Sigmoid colon (tissue), 4 donors: ENCODE results near the gene TMOD3.

Source experiments
- POLR2A ChIP-seq, 2 donors: fragments of 450-650 bp; IDR thresholded peaks; one replicate each; pipeline ENCODE4 v1.6.1; 2016; ENCODE audit warnings: antibody characterized with exemption in 2 of 2, mild to moderate bottlenecking in 2 of 2, moderate library complexity in 2 of 2
- POLR2AphosphoS5 ChIP-seq, 4 donors: sonication (generic); formaldehyde crosslinking; IDR thresholded peaks; one replicate each; pipeline ENCODE4 v1.6.1; 2017; ENCODE audit warnings: antibody characterized with exemption in 4 of 4
- TF ChIP-seq, protein P1 (sequence below), 4 experiments: fragments of 450-650 bp in 3 of 4; fragments of 200-600 bp in 1 of 4; IDR thresholded peaks; one replicate each; pipeline ENCODE4 v1.5.1; 2016 to 2019; ENCODE audit warnings: antibody characterized with exemption in 4 of 4, mild to moderate bottlenecking in 3 of 4, moderate library complexity in 2 of 4

DNA sequence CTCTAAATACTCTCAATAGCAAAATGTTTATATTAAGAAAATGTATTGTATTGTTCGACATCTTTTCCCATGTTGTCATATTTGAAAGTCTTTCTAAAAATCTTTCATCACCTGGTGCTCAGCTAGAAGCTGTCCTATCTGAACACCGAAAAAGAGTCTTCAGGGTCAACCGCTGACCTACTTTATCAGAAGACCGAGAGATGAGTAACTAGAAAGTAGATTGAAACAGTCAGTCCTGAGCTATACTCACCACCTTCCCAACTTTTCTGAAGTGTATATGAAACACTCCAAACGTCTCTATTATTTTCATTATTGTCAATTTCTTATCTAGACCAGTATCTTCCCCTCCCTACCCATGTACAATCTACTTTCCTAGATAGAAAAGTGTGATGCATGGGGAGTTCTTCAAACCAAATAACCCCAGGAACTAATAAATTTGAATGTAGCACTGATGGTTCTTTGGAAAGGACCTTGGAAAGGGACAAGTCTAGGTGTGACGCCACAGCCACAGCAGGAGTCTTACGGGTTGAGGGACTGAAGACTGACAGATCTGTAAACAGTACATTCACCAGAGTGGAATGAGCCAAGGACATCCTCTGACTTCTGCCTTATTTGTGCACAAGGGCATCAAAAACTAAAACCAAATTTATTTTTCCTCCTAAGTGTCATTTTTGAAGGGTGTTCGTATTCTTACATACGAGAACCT is 58.6 kb downstream of the TMOD3 start:
- no peak for TF ChIP-seq POLR2A (IDR thresholded peaks at IDR 0.05)
- TF ChIP-seq, protein P1, sequence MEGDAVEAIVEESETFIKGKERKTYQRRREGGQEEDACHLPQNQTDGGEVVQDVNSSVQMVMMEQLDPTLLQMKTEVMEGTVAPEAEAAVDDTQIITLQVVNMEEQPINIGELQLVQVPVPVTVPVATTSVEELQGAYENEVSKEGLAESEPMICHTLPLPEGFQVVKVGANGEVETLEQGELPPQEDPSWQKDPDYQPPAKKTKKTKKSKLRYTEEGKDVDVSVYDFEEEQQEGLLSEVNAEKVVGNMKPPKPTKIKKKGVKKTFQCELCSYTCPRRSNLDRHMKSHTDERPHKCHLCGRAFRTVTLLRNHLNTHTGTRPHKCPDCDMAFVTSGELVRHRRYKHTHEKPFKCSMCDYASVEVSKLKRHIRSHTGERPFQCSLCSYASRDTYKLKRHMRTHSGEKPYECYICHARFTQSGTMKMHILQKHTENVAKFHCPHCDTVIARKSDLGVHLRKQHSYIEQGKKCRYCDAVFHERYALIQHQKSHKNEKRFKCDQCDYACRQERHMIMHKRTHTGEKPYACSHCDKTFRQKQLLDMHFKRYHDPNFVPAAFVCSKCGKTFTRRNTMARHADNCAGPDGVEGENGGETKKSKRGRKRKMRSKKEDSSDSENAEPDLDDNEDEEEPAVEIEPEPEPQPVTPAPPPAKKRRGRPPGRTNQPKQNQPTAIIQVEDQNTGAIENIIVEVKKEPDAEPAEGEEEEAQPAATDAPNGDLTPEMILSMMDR (IDR thresholded peaks at IDR 0.05): no peak
- TF ChIP-seq POLR2AphosphoS5 (IDR thresholded peaks at IDR 0.05): no peak
